Transverse colon (tissue), 3 donors: ENCODE measurements around the gene AFM.

Source experiments
- CTCF ChIP-seq, 5 experiments: fragments of 200-600 bp in 3 of 5; fragments of 450-650 bp in 2 of 5; sonication (generic) in 3 of 5; IDR thresholded peaks; 1 replicate in 2 of 5; 2 replicates in 3 of 5; pipeline ENCODE4 v1.5.1; 2016 to 2017; ENCODE audit warnings: antibody characterized with exemption in 5 of 5, inconsistent platforms in 3 of 5, mild to moderate bottlenecking in 2 of 5, moderate library complexity in 1 of 5
- EP300 ChIP-seq: sonication (generic); formaldehyde crosslinking; IDR thresholded peaks from one replicate; pipeline ENCODE4 v1.6.1; 2017; ENCODE audit warnings: antibody characterized with exemption, low read depth
- POLR2A ChIP-seq: fragments of 450-650 bp; IDR thresholded peaks from one replicate; pipeline ENCODE4 v1.6.1; 2016; ENCODE audit warnings: antibody characterized with exemption, mild to moderate bottlenecking, moderate library complexity

- no peak for TF ChIP-seq EP300
- no peak for TF ChIP-seq POLR2A
- TF ChIP-seq CTCF (IDR thresholded peaks at IDR 0.05), result no peak
Measured at GRCh38 chr4:73438048-73438447, 43.5 kb upstream of the AFM start.
